Cardiac fibroblast (primary cell): ENCODE results near the gene SLC28A1.

Source experiments
- DNase-seq, 2 donors: peaks; one replicate each; pipeline versions ENCODE4 v3.0.0 to v3.0.0-alpha.2; 2010; ENCODE audit warnings: low read depth in 2 of 2
- H3K4me3 ChIP-seq, 2 donors: replicated peaks in 1 of 2; 1 replicate in 1 of 2; 2 replicates in 1 of 2; pipeline ENCODE4 v1.5.1; 2011; ENCODE audit warnings: low read depth in 2 of 2, low read length in 2 of 2, mild to moderate bottlenecking in 2 of 2, moderate library complexity in 1 of 2
- TF ChIP-seq, protein P1 (sequence below): IDR thresholded peaks from one replicate; pipeline ENCODE4 v1.5.1; 2011; ENCODE audit warnings: low read depth, mild to moderate bottlenecking, low read length, inconsistent platforms

Gene SLC28A1, protein sequence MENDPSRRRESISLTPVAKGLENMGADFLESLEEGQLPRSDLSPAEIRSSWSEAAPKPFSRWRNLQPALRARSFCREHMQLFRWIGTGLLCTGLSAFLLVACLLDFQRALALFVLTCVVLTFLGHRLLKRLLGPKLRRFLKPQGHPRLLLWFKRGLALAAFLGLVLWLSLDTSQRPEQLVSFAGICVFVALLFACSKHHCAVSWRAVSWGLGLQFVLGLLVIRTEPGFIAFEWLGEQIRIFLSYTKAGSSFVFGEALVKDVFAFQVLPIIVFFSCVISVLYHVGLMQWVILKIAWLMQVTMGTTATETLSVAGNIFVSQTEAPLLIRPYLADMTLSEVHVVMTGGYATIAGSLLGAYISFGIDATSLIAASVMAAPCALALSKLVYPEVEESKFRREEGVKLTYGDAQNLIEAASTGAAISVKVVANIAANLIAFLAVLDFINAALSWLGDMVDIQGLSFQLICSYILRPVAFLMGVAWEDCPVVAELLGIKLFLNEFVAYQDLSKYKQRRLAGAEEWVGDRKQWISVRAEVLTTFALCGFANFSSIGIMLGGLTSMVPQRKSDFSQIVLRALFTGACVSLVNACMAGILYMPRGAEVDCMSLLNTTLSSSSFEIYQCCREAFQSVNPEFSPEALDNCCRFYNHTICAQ

DNA sequence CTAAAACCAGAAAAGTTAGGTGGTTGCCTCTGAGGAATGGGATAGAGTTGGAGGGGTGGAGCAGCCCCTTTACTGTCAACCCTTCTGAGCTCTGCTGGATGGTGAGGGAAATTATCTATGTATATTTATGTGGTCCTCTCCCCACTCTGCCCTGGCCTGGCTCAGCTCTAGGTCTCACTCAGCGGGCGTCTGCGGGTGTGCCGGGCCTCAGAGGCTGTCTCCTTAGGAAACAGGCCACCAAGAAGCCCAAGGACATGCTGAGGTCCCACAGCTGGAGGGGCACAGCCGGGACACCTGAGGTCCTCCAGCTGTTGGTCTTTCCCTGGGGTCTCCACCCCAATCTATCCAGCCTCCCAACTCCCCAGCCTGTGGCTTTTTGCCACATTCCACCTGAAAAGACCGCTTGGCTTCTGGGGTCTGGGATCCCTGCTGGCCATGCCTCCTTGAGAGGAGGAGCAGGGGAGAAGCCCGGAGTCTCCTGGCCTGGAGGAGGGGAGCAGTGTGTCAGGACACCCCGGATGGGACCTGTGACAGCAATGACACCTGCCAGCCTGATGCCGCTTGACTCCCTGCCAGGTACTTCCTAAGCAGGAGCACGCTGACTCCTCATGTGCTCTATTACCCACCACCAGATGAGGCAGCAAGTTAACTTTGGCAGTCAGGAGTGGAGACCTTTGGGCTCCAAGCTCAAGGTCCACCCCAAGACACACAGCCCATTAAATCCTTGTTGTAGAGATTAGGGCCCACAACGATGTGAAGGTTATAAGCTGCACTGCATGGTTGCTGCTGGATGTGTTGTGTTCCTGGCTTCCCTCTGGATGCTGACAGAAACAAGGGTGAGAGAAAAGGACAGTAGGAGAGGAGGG, at the start of gene SLC28A1:
Gene SLC28A1, plus strand, starts transcription at position 747 of the 866 bp plus-strand sequence. CDS start 3,099 bp downstream, outside the sequence.
- TF ChIP-seq, protein P1, sequence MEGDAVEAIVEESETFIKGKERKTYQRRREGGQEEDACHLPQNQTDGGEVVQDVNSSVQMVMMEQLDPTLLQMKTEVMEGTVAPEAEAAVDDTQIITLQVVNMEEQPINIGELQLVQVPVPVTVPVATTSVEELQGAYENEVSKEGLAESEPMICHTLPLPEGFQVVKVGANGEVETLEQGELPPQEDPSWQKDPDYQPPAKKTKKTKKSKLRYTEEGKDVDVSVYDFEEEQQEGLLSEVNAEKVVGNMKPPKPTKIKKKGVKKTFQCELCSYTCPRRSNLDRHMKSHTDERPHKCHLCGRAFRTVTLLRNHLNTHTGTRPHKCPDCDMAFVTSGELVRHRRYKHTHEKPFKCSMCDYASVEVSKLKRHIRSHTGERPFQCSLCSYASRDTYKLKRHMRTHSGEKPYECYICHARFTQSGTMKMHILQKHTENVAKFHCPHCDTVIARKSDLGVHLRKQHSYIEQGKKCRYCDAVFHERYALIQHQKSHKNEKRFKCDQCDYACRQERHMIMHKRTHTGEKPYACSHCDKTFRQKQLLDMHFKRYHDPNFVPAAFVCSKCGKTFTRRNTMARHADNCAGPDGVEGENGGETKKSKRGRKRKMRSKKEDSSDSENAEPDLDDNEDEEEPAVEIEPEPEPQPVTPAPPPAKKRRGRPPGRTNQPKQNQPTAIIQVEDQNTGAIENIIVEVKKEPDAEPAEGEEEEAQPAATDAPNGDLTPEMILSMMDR, result no peak
- no peak within 1 kb of the TSS for H3K4me3 ChIP-seq
- no peak for DNase-seq

DNA sequence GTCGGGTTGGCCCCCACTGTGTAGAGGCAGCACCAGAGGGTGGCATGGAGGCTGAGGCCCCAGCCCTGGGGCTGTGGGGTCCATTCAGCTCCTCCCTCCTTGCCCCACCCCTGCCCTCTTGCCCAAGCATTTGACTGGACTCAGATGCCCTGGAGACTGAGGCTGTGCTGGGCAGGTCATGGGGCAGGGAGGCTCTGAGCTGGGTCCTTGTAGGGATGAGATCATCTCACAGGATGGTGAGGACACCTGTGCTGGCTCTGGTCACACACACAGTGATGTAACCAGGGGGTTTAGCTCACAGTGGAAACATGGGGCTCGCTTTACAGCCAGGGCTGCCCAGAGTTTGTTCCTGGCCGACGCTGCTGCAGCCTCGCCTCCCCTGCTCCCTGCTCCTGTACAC, 49.5 kb upstream of the SLC28A1 start:
- TF ChIP-seq, protein P1, result no peak
- no peak overlapping the region for H3K4me3 ChIP-seq
- DNase-seq, result no peak

DNA sequence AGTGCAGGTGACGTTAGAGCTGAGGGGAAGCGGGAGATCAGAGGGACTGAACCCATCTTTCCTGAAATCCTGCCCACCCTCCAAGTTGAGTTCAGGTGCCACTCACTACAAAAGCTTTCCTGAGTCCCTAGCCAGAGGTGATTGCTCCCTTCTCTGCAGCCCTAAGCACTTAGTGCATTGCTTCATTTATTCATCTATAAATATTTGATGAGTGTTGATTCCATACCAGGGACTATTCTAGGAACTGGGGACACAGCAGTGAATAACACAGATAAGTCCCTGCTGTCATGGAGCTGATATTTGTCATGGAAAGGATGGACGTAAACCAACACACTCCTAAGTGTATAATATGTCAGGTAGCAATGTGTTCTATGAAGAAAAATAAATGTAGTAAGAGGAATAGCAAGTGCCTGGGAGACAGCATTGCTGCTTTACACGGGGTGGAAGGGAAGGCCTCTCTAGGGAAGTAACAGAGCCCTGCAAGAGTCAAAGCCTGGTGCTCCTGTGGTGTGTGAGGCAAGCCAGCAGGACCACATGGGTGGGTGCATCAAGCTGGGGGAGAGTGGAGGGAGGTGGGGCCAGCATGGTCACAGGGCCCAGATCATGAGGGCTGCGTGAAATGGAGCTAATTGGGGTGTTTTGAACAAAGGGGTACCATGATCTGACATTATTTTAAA, 48.7 kb upstream of the SLC28A1 start:
- no peak overlapping the region for H3K4me3 ChIP-seq
- DNase-seq, result no peak
- TF ChIP-seq, protein P1, result no peak

DNA sequence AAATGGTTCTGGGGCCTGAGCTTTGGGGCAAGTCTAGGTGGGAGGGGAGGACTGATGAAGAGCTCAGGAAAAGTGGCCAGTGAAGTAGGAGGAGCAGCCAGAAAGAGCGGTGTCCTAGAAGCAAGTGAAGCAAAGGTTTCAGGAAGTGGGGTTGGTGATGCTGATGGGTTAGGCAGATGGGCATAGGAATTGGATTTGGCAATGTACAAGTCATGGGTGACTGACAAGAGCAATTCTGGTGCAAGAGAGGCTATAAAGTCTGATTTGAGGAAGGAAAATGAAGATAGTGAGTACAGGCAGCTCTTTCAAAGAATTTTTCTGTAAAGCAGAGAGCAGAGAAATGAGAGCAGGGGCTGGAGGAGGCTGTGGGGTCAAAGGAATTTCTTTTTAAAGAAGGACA, 47.6 kb upstream of the SLC28A1 start:
- DNase-seq, result no peak
- no peak overlapping the region for H3K4me3 ChIP-seq
- TF ChIP-seq, protein P1, result no peak

DNA sequence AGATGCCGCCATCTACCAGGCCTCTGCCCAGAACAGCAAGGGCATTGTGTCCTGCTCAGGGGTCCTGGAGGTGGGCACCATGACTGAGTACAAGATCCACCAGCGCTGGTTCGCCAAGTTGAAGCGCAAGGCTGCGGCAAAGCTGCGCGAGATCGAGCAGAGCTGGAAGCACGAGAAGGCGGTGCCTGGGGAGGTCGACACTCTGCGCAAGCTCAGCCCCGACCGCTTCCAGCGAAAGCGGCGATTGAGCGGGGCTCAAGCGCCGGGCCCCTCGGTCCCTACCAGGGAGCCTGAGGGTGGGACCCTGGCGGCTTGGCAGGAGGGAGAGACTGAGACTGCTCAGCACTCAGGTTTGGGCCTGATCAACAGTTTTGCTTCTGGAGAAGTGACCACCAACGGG, 44.7 kb upstream of the SLC28A1 start:
- TF ChIP-seq, protein P1, result no peak
- no peak for DNase-seq
- H3K4me3 ChIP-seq, result no peak overlapping the region

DNA sequence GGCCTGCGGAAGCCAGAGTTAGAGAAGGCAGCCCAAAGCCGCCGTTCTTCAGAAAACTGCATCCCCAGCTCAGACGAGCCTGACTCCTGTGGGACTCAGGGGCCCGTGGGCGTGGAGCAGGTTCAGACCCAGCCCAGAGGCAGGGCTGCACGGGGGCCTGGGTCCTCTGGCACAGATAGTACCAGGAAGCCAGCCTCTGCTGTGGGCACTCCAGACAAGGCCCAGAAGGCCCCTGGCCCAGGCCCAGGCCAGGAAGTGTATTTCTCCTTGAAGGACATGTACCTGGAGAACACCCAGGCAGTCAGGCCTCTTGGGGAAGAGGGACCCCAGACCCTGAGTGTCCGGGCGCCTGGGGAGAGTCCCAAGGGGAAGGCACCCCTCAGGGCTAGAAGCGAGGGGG, 44.2 kb upstream of the SLC28A1 start:
- DNase-seq, result no peak
- TF ChIP-seq, protein P1, result no peak
- no peak overlapping the region for H3K4me3 ChIP-seq
